HUES64 (cell line): ENCODE results near the gene FAM210B.
A peak's percentile ranks its signal among the peaks of the same experiment; 100 is the strongest.
"Not testable (repeated sequence)": the region's sequence is repeated elsewhere in the genome, so short reads cannot be mapped to it uniquely, and the experiment has no call there.

ENCODE experiments used
- H3K27ac ChIP-seq: 2 replicates; pipeline ENCODE4 v1.7.0; 2013; ENCODE audit warnings: low read depth, low read length, inconsistent platforms
- H3K27me3 ChIP-seq: 2 replicates; pipeline ENCODE4 v1.6.1; 2013; ENCODE audit warnings: mild to moderate bottlenecking, low read length; ENCODE audit not compliant: insufficient read depth
- H3K36me3 ChIP-seq: 2 replicates; pipeline ENCODE4 v1.6.1; 2013; ENCODE audit warnings: mild to moderate bottlenecking, low read length; ENCODE audit not compliant: insufficient read depth
- H3K4me1 ChIP-seq: 2 replicates; pipeline ENCODE4 v1.6.1; 2013; ENCODE audit warnings: mild to moderate bottlenecking, low read length, moderate library complexity; ENCODE audit not compliant: insufficient read depth
- H3K4me3 ChIP-seq: 2 replicates; pipeline ENCODE4 v1.5.1; 2013; ENCODE audit warnings: mild to moderate bottlenecking, low read length, moderate library complexity
- H3K9ac ChIP-seq: 2 replicates; pipeline ENCODE4 v1.6.1; 2013; ENCODE audit warnings: mild to moderate bottlenecking, low read depth, low read length
- H3K9me3 ChIP-seq: 2 replicates; pipeline ENCODE4 v1.6.1; 2013; ENCODE audit warnings: low read depth, low read length; ENCODE audit not compliant: insufficient read depth
- WGBS: fragments of 150-250, 120-280 bp; methylation state at CpG from one replicate; pipeline ENCODE4 v1.1.7; 2013; ENCODE audit warnings: missing lambda C conversion rate; 5-methylcytosine and 5-hydroxymethylcytosine counted together

Gene FAM210B

DNA sequence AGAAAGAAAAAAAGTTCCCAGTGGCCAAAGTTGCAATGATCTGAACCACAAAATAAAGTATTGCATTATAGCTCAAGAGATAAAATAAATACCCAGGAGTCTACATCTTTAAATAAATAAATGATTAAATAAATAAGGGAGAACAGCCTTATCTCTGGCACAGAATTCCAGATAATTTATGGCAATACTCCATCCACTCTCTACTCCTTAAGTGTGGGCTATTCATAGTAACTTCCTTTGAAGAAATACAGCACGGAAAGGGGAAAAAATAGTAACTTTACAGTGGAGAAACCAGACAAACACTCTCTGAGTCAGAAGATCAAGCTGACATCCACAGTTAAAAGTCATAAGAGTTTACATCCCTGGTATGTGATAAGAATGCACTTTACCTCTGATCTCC, 21.6 kb downstream of the FAM210B start:
- Histone ChIP-seq H3K27me3 (no peaks in the 10 kb centered on the region), H3K4me3 (no peak overlapping the region), H3K9me3 (no peaks in the 10 kb centered on the region), H3K36me3 (peaks cover 98% of the 10 kb centered on the region), H3K4me1 (no peaks in the 10 kb centered on the region), H3K27ac (no peak overlapping the region), H3K9ac (no peak overlapping the region)
- 67% methylated on average over 1 of the region's 1 CpG for WGBS

DNA sequence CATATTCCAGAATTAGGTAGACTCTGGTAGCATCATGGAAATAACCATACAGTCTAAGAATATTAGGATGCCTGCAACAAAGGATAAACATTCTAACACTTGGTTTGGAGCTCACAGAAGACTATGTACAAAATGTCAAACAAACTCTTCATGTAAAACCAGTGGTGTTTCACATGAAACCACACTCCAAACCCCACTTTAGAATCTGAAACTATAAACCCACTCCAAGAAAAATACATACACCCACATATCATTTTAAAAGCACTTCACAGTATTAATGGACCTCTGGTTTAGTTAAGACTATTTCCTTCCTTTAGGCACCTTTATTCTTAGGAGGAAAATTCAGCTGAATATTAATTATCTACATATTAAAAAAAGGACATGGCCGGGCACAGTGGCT, 22.7 kb downstream of the FAM210B start:
- H3K27ac ChIP-seq = no peak overlapping the region
- H3K4me1 ChIP-seq = no peaks in the 10 kb centered on the region
- no peak overlapping the region for H3K4me3 ChIP-seq
- no peaks in the 10 kb centered on the region for H3K27me3 ChIP-seq
- H3K9ac ChIP-seq = no peak overlapping the region
- peaks cover 96% of the 10 kb centered on the region for H3K36me3 ChIP-seq
- 91% methylated on average over 1 of the region's 1 CpG for WGBS
- H3K9me3 ChIP-seq = no peaks in the 10 kb centered on the region

DNA sequence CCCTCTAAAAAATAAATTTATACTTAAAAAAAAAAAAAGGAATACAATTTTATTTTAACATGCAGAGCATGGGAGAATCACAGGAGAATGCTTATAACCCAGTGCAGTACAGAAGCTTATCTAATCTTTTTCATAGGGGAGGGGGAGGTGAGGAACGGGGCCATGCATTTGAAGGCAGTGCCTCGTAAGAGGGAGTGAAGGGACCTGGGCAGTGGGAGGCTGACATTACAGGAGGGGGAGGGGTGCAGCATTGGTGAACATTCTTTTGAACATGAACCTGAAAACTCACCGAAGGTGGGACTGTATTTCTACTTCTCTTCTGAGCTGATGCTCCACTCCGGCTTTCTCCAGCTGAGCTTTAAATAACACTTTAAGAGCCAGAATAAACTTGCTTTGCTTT, 23.9 kb downstream of the FAM210B start:
- peaks cover 97% of the 10 kb centered on the region for H3K36me3 ChIP-seq
- no peak overlapping the region for H3K27ac ChIP-seq
- no peak overlapping the region for H3K4me3 ChIP-seq
- H3K9me3 ChIP-seq = no peaks in the 10 kb centered on the region
- H3K27me3 ChIP-seq = no peaks in the 10 kb centered on the region
- WGBS = 88% methylated on average over 4 of the region's 4 CpGs
- no peak overlapping the region for H3K9ac ChIP-seq
- no peaks in the 10 kb centered on the region for H3K4me1 ChIP-seq

DNA sequence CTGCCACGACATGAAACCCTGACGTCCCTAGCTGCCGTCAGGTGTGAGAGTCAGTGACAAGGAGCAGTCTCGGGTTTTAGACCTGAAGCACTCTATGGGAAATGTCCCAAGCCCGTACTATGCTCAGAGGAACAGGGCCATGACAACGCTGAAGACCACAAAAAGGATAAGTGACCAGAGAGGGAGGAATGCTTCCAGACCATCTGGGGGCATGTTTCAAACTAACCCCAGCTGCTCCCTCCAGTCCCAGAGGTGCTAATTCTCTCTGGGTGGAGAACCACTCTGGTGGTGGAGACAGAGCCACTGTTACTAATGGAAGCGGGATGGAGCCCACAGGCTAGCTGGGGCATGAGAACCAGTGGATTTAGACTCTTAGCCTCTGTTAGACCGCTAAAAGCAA, 24.6 kb downstream of the FAM210B start:
- Histone ChIP-seq H3K4me1 (no peaks in the 10 kb centered on the region), H3K27ac (no peak overlapping the region), H3K9me3 (no peaks in the 10 kb centered on the region), H3K27me3 (no peaks in the 10 kb centered on the region), H3K4me3 (no peak overlapping the region), H3K36me3 (peaks cover 97% of the 10 kb centered on the region), H3K9ac (no peak overlapping the region)
- WGBS = 89% methylated on average over 8 of the region's 8 CpGs

DNA sequence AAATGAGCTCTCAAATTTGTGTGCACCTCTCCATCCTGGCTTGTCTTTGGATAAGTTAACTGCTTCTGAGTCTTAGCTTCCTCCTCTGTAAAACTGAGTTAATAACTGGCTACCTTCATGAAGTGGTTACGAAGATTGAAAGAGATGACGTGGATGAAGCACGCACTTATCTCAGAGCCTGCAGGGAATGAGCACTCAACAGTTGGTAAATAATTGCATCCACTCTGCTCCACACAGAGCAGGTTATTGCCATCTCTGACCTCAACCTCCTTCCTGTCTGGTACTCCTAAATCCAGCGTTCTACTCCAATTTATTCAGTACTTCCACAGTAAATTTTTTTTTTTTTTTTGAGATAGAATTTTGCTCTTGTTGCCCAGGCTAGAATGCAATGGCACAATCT, 26.4 kb downstream of the FAM210B start:
- H3K9me3 ChIP-seq = no peaks in the 10 kb centered on the region
- no peak overlapping the region for H3K27ac ChIP-seq
- WGBS = 95% methylated on average over 4 of the region's 4 CpGs
- H3K9ac ChIP-seq = no peak overlapping the region
- no peak overlapping the region for H3K4me3 ChIP-seq
- peaks cover 96% of the 10 kb centered on the region for H3K36me3 ChIP-seq
- H3K27me3 ChIP-seq = no peaks in the 10 kb centered on the region
- H3K4me1 ChIP-seq = no peaks in the 10 kb centered on the region

DNA sequence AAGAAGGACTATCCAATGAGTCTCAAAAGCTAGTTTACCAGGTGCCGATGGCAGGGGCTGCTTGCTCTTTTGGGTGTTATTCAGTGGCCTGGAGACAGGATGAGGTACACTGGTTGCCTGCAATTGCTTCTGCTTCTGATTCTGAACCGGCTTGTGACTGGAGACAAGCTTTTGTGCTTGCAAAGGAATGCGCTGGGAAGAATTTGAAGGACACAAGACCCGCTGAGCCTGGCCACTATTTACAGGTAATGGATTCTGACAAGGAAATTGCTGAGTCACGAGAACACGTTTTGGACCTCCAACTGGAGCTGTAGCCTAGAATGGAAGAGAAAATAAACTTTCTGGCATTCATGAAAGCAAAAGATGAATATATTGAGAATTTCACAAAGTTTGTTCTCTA, 27.4 kb downstream of the FAM210B start:
- Histone ChIP-seq H3K27ac (no peak overlapping the region), H3K4me3 (no peak overlapping the region), H3K36me3 (peaks cover 95% of the 10 kb centered on the region), H3K9ac (no peak overlapping the region), H3K27me3 (no peaks in the 10 kb centered on the region), H3K9me3 (no peaks in the 10 kb centered on the region), H3K4me1 (peaks cover 7% of the 10 kb centered on the region)
- 94% methylated on average over 6 of the region's 6 CpGs for WGBS

DNA sequence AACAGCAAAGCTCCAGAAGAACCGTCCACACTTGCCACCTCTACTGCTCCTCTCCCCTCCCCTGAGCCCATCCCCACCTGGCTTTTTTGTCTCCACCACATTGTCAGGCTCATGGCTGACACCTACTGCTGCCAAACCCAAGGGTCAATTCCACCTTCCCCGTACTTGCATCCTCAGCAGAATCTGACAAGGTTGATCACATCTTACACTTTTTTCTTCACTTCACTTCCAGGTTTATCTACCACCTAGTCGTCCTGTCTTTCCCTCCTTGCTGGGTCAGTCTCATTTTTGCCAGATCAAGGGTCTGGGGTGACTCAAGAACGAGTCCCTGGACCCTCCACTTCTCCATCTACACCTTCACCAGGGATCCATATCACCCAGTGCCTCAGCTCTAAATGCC, 30.1 kb downstream of the FAM210B start:
- Histone ChIP-seq H3K9me3 (no peaks in the 10 kb centered on the region), H3K4me1 (peaks cover 13% of the 10 kb centered on the region), H3K27me3 (no peaks in the 10 kb centered on the region), H3K27ac (no peak overlapping the region), H3K4me3 (no peak overlapping the region), H3K9ac (no peak overlapping the region), H3K36me3 (peaks cover 72% of the 10 kb centered on the region)
- 81% methylated on average over 4 of the region's 4 CpGs for WGBS

DNA sequence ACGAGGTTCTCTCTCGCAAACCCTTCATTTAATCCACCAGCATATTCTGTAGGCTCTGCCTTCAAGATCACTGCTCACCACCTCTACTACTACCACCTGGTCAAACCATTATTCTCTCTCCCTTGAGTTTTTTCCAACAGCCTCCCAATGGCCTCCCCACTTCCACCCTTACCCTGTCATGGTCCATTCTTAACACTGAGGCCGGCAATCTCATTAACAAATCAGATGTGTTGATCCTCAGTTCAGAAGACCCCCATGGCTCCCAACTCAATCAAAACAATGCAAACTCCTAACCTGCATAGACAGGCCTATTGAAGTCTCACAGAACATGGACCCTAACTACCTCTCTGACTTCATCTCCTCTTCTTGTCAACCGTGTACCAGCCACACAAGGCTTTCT, 31.0 kb downstream of the FAM210B start:
- H3K36me3 ChIP-seq = peaks cover 66% of the 10 kb centered on the region
- H3K27ac ChIP-seq = no peak overlapping the region

DNA sequence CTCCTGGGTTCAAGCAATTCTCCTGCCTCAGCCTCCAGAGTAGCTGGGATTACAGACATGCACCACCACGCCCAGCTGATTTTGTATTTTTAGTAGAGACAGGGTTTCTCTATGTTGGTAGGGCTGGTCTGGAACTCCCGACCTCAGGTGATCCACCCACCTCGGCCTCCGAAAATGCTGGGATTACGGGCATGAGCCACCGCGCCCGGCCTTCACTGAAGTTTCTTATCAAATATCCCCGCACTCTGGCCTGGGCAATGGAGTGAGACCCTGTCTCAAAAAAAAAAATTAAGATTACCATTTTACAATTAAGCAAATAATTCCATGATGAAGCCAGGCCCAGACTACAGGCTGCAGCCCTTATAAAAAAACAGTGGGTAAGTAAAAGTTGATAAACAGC, 31.6 kb downstream of the FAM210B start:
- not testable (repeated sequence) for H3K27ac ChIP-seq, H3K9ac ChIP-seq, H3K27me3 ChIP-seq, H3K9me3 ChIP-seq
- 98% methylated on average over 9 of the region's 9 CpGs for WGBS
- peaks cover 66% of the 10 kb centered on the region for H3K36me3 ChIP-seq
- H3K4me1 ChIP-seq = peaks cover 13% of the 10 kb centered on the region
- peak overlapping the region; percentile 88 for H3K4me3 ChIP-seq

More for the DNA sequence above, 31.0 kb downstream of the FAM210B start:
- H3K27me3 ChIP-seq = no peaks in the 10 kb centered on the region
- 95% methylated on average over 4 of the region's 4 CpGs for whole genome bisulfite sequencing
- H3K4me1 ChIP-seq = peaks cover 13% of the 10 kb centered on the region
- H3K9me3 ChIP-seq = no peaks in the 10 kb centered on the region
- H3K4me3 ChIP-seq = no peak overlapping the region
- H3K9ac ChIP-seq = no peak overlapping the region

DNA sequence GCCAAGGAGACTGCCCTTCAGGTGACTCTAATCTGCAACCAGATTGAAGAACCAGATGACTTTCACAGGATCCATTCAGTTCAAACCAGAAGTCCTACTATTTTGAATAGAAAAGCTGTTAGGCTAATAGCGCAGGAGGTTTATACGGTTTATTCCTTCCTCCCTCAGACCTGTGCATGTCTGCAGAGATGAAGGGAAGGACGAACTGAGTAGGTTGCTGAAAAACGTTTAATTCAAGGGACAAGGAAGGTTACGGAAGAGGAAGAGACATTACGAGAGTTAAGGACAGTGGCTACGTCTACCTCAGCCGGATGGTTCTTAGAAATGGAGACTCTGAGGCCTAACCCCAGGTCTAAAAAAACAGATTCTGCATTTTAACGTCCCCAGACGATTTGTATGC, 32.3 kb downstream of the FAM210B start:
- Histone ChIP-seq H3K4me3 (peak overlapping the region; percentile 88), H3K9ac (peak overlapping the region; percentile 85), H3K9me3 (no peaks in the 10 kb centered on the region), H3K27me3 (no peaks in the 10 kb centered on the region), H3K4me1 (peaks cover 13% of the 10 kb centered on the region), H3K36me3 (peaks cover 67% of the 10 kb centered on the region), H3K27ac (no peak overlapping the region; the same call in 1 of the 2 replicates)
- 19% methylated on average over 10 of the region's 10 CpGs for WGBS

DNA sequence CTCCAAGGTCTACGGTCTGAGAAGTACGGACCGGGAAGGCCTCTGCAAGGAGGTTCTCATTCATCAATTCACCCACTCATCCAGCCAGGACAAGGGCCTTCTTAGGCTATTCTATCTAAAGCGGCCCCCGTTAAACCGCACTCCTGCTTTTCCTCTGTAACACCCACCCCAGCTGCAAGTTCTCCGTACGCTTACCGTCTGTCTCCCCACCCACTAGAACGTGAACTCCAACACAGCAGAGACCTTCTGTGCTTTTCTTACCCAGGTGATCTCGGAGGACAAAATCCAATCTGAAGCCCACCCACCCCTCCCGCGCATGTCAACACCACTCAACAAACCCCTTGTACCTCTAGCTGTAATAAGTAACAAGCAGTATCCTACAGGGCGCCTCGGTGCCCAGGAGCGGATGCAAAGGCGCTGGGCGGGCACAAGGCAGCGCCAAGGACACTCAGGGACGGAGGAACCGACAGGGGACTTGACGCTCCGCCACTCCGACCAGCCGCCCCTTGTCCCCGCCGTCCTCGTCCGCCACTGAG, 32.9 kb downstream of the FAM210B start:
- Histone ChIP-seq H3K9ac (peak overlapping the region; percentile 85), H3K27ac (peak overlapping the region; percentile 91), H3K9me3 (no peaks in the 10 kb centered on the region), H3K36me3 (peaks cover 67% of the 10 kb centered on the region), H3K4me3 (peak overlapping the region; percentile 88), H3K27me3 (no peaks in the 10 kb centered on the region), H3K4me1 (peaks cover 13% of the 10 kb centered on the region)
- under 1% methylated on average over 29 of the region's 29 CpGs for WGBS
